NT2/D1 (cell line): Measurements from ENCODE around the gene AFM.

Experiments
- SUZ12 ChIP-seq: IDR thresholded peaks from 2 replicates; pipeline ENCODE4 v1.6.1; 2011; ENCODE audit not compliant: insufficient read length, insufficient read depth; ENCODE audit errors: extremely low read depth
- ZNF274 ChIP-seq: IDR thresholded peaks from 2 replicates; pipeline ENCODE4 v1.6.1; 2011; ENCODE audit warnings: mild to moderate bottlenecking, low read depth, low read length

DNA sequence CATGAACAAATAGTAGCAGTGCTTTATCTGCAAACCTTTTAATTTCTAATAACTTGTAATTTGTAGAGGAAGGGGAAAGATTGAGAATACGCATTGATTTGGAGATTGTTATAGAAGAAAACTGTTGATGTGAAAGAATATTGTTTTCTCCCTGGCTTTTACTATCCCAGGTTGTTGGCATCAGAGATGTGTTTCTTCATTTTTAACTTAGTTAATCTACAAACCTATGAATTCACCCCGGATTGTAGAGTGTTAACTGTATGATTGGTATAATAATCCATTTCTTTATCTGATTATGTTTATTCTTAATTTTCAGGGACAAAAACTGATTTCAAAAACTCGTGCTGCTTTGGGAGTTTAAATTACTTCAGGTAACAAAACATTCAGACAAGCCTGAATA, 26.6 kb upstream of the AFM start:
- TF ChIP-seq ZNF274 (no peak), SUZ12 (no peak)
